LNCAP (cell line): Measurements from ENCODE around the gene ACAP1.

Source experiments
- CTCF ChIP-seq: fragments of 450-650 bp; IDR thresholded peaks from 2 replicates; pipeline ENCODE4 v1.5.1; 2017; ENCODE audit warnings: mild to moderate bottlenecking

The ACAP1 gene

GRCh38 chr17:7307686-7308624, 28.4 kb upstream of the ACAP1 start:
- TF ChIP-seq CTCF = no peak

- no peak for TF ChIP-seq CTCF
Measured at GRCh38 chr17:7308625-7309433, 27.5 kb upstream of the ACAP1 start.

- no peak for TF ChIP-seq CTCF
Measured at GRCh38 chr17:7309628-7310027, 26.7 kb upstream of the ACAP1 start.

- no peak for TF ChIP-seq CTCF
Measured at GRCh38 chr17:7311110-7311705, 25.1 kb upstream of the ACAP1 start.

- no peak for TF ChIP-seq CTCF
Measured at GRCh38 chr17:7312432-7313087, 23.8 kb upstream of the ACAP1 start.

- no peak for TF ChIP-seq CTCF
Measured at GRCh38 chr17:7313088-7313889, 23.0 kb upstream of the ACAP1 start.
